HG03575 (cell line): ENCODE results near the gene TET2.
A peak's percentile ranks its signal among the peaks of the same experiment; 100 is the strongest.
"Not testable (repeated sequence)": the region's sequence is repeated elsewhere in the genome, so short reads cannot be mapped to it uniquely, and the experiment has no call there.

Experiments
- ATAC-seq: cut with Tn5 transposase; IDR thresholded peaks from one replicate; pipeline ENCODE4 v1.9.1; 2021; ENCODE audit not compliant: unreplicated experiment, insufficient number of reproducible peaks, low FRiP score; ENCODE audit errors: extremely low read depth

The TET2 gene

DNA sequence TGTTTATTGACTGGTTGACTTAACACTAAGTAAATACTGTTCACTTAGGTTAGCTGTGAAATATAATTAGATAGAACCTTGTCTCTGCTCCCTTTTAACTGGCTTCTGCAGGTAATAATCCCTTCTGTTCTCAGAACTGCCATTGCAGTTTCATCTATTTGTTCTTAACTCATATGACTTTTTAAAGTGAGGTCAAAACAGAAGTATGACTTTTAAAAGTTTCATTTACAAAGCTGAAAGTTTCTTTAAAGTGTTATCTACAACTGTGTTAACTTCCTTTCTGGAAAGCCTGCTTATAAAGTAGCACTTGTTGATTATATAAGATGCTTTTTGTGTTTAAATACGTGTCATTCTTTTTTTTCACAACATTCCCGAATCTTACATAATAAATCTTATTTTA, 127.4 kb downstream of the TET2 start:
- ATAC-seq: no peak

- no peak for ATAC-seq
Observed at GRCh38 chr4:105274504-105274903, 127.8 kb downstream of the TET2 start.

DNA sequence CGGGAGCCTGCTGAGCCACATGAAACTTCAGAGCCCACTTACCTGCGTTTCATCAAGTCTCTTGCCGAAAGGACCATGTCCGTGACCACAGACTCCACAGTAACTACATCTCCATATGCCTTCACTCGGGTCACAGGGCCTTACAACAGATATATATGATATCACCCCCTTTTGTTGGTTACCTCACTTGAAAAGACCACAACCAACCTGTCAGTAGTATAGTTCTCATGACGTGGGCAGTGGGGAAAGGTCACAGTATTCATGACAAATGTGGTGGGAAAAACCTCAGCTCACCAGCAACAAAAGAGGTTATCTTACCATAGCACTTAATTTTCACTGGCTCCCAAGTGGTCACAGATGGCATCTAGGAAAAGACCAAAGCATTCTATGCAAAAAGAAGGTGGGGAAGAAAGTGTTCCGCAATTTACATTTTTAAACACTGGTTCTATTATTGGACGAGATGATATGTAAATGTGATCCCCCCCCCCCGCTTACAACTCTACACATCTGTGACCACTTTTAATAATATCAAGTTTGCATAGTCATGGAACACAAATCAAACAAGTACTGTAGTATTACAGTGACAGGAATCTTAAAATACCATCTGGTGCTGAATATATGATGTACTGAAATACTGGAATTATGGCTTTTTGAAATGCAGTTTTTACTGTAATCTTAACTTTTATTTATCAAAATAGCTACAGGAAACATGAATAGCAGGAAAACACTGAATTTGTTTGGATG, 129.9 kb downstream of the TET2 start:
- ATAC-seq: no peak

DNA sequence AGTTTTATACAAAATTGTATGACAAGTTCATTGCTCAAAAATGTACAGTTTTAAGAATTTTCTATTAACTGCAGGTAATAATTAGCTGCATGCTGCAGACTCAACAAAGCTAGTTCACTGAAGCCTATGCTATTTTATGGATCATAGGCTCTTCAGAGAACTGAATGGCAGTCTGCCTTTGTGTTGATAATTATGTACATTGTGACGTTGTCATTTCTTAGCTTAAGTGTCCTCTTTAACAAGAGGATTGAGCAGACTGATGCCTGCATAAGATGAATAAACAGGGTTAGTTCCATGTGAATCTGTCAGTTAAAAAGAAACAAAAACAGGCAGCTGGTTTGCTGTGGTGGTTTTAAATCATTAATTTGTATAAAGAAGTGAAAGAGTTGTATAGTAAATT, 131.0 kb downstream of the TET2 start:
- no peak for ATAC-seq

GRCh38 chr4:105279314-105279713, 132.6 kb downstream of the TET2 start:
- no peak for ATAC-seq

DNA sequence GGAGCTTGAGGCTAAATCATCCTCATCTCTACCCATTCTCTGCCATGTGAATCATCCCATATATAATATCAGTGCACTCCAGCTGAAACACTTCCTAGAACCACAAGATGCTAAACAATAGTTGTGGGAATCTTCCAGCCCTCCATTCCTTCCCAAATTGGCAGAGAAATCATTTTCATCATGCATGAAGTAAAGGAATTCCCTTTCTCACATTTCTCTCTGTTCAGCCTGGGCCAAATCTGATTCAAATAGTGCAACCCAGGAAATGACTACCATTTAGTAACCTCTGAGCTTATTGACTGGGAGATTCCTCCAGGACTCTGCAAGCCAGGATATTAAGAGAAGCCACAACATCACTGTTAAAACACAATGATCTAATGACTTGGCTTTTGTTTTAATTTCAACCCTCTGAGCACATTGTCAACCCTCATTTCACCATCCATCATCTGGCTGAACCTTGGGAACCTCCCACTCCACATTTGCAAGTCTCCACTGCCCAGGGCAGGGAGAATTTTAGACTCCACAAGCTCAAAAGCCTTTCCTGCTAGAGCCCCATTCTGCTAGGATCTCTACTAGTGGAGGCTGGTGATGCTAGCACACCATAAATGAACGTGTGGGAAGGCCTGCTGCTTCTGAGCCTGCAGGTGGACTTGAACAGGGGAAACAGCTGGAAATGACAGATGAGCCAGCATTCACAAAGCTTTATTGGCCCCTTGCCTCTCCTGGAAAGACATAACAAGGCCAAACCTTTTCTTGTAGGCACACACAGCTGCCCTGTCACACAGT, 133.9 kb downstream of the TET2 start:
- no peak for ATAC-seq

DNA sequence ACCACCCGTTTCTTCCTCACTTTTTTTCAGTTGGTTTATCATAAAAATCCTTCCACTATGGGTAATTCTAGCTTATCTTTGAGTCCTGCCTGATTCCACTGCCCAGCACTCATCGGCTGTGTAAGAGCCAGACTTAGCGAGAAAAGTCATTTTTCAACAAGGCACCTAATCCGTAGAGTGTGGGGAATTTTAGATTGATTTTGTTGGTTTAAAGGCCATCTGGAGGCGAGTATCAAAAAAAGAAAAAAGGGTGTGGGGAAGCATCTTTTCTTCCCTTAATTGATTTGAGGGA, 134.4 kb downstream of the TET2 start:
- no peak for ATAC-seq

DNA sequence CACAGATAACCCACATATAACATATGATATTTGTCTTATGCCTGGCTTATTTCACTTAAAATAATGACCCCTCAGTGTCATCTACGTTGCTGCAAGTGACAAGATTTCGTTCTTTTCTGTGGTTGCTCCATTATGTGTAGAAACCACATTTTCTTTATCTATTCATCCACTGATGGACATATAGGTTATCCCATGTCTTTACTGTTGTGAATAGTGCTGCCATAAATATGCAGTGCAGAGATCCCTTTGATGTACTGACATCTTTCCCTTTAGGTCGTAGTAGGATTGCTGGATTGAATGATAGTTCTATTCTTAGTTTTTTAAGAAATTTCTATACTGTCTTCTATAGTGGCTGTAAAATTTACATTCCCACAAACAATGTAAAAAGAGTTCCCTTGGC, 135.8 kb downstream of the TET2 start:
- no peak for ATAC-seq

- no peak for ATAC-seq
Observed at GRCh38 chr4:105283501-105283900, 136.8 kb downstream of the TET2 start.

DNA sequence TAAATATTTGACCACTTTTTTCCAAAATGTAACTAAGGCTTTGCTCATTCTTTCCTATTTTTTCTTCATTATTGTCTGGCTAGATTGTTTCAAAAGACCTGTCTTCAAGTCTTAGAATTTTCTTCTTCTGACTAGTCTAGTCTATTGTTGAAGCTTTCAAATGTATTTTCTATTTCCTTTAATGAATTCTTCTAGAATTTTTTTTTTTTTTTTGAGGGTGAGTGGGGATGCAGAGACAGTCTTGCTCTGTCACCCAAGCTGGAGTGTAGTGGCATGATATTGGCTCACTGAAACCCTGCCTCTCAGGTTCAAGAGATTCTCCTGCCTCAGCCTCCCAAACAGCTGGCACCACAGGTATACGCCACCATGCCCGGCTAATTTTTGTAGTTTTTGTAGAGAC, 141.4 kb downstream of the TET2 start:
- no peak for ATAC-seq

GRCh38 chr4:105291925-105292324, 145.2 kb downstream of the TET2 start:
- no peak for ATAC-seq

GRCh38 chr4:105293360-105293759, 146.7 kb downstream of the TET2 start:
- ATAC-seq: no peak

DNA sequence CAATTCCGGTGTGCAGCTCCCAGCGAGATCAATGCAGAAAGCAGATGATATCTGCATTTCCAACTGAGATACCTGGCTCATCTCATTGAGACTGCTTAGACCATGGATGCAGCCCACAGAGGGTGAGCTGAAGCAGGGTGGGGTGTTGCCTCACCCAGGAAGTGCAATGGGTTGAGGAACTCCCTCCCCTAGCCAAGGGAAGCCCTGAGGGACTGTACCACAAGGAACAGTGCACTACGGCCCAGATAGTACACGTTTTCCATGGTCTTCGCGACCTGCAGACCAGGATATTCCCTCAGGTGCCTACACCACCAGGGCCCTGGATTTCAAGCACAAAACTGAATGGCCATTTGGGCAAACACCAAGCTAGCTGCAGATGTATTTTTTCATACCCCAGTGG, 150.0 kb downstream of the TET2 start:
- ATAC-seq: no peak

- ATAC-seq: not testable (repeated sequence)
Observed at GRCh38 chr4:105299027-105299426, 152.4 kb downstream of the TET2 start.

GRCh38 chr4:105304085-105304484, 157.4 kb downstream of the TET2 start:
- ATAC-seq: no peak

GRCh38 chr4:105305019-105305836, 158.6 kb downstream of the TET2 start:
- peak; percentile 29 for ATAC-seq

DNA sequence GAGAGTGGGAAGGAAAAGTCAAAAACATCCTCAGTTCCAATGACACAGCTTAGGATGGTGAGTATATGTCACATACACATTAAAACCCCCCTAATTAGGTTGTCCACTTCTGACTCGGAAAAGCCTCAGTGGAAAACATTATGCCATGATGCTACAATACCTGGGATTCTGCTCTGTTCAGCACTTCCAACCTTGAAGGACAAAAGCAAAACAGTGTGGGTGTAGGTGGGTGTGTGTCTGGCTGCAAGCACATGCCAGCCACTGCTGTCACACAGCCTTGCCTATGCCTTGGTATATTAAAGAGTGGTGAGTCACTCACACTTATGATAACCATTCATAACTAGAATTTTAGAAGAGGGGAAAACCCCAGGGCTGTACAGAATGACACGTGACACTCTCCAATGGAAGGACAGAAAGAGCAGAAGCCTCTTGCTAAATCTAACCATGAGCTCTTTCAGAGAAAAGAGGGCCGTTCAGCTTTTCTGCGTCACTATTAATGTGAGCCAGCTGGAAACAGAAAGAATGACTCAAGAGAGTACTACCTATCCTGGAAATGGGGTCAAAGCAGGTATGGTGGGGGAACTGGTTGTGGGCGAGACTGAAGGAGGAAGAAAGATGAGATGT, 159.6 kb downstream of the TET2 start:
- ATAC-seq: peak; percentile 84

DNA sequence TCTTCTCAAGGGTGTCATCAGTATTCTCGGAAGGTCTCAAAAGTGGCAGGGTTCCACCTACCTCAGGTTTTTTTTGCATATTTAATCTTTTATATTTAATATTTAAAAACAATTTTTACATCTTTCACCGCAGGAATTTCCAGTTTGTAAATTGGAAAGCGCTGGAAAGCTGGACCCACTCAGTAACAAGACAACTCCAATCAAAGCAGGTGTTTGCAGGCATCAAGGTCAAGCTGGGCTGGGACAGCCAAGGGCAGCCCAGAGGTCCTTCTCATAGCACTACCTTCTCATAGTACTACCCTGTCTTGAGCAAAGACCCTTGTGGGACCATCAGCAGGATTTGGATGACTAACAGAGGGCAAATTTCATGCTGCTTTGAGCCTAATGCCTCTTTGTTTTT, 160.1 kb downstream of the TET2 start:
- ATAC-seq: no peak

- ATAC-seq: no peak
Observed at GRCh38 chr4:105318486-105318885, 171.8 kb downstream of the TET2 start.
